ENCODE data around the gene VPS50.
"Not testable (repeated sequence)": the region's sequence is repeated elsewhere in the genome, so short reads cannot be mapped to it uniquely, and the experiment has no call there.

The VPS50 gene

GRCh38 chr7:93332172-93332571 lies 100.0 kb downstream of the VPS50 start:
- CTCF ChIA-PET, result interaction anchor here (1.0 kb wide), 1 partner anchor 15 kb away, joined by 3 read pairs; no protein-coding TSS in a partner anchor
- POLR2A ChIA-PET, result no interaction called here
- no peak for DNase-seq (ENCODE audit: extremely low spot score)
- TF ChIP-seq, protein P1, sequence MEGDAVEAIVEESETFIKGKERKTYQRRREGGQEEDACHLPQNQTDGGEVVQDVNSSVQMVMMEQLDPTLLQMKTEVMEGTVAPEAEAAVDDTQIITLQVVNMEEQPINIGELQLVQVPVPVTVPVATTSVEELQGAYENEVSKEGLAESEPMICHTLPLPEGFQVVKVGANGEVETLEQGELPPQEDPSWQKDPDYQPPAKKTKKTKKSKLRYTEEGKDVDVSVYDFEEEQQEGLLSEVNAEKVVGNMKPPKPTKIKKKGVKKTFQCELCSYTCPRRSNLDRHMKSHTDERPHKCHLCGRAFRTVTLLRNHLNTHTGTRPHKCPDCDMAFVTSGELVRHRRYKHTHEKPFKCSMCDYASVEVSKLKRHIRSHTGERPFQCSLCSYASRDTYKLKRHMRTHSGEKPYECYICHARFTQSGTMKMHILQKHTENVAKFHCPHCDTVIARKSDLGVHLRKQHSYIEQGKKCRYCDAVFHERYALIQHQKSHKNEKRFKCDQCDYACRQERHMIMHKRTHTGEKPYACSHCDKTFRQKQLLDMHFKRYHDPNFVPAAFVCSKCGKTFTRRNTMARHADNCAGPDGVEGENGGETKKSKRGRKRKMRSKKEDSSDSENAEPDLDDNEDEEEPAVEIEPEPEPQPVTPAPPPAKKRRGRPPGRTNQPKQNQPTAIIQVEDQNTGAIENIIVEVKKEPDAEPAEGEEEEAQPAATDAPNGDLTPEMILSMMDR (IDR thresholded peaks at IDR 0.05; ENCODE audit: control extremely low read depth, extremely low read depth, low read depth, missing control alignments), result no peak

GRCh38 chr7:93337052-93337451 lies 104.9 kb downstream of the VPS50 start:
- no peak for DNase-seq (ENCODE audit: extremely low spot score)
- ChIA-PET POLR2A (no interaction called here), CTCF (interaction anchor here (0.7 to 2.0 kb wide), 5 partner anchors 16 to 37 kb away, joined by 3 to 4 read pairs (median 4); no protein-coding TSS in a partner anchor)
- TF ChIP-seq, protein P1 (IDR thresholded peaks at IDR 0.05; ENCODE audit: control extremely low read depth, extremely low read depth, low read depth, missing control alignments), result no peak

GRCh38 chr7:93342178-93342577 lies 110.0 kb downstream of the VPS50 start:
- DNase-seq (ENCODE audit: extremely low spot score); CTCF ChIA-PET; POLR2A ChIA-PET: not testable (repeated sequence)

- ChIA-PET POLR2A (no interaction called here), CTCF (interaction anchor here (1.0 to 1.6 kb wide), 2 partner anchors 16 to 45 kb away, joined by 3 to 4 read pairs; no protein-coding TSS in a partner anchor)
- TF ChIP-seq, protein P1 (IDR thresholded peaks at IDR 0.05; ENCODE audit: control extremely low read depth, extremely low read depth, low read depth, missing control alignments), result no peak
- DNase-seq (ENCODE audit: extremely low spot score), result no peak
These were observed 118.2 kb downstream of the VPS50 start for GRCh38 chr7:93350338-93350737.

DNA sequence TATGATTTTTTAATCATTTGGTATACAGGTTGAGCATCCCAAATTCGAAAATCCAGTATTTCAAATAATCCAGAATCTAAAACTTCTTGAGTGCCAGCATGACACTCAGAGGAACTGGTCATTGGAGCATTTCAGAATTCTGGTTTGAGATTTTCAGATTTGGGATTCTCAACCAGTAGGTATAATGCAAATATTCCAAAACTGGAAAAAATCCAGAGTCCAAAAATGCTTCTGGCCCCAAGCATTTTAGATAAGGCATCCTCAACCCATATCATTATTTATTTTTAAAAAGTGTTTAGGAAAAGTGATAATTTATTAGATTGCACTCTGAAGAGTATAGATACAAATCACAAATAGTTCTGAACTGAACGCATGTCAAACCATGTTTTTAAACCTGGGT lies 120.7 kb downstream of the VPS50 start:
- POLR2A ChIA-PET, result no interaction called here
- CTCF ChIA-PET, result no interaction called here
- DNase-seq (ENCODE audit: extremely low spot score), result no peak
- TF ChIP-seq, protein P1 (IDR thresholded peaks at IDR 0.05; ENCODE audit: control extremely low read depth, extremely low read depth, low read depth, missing control alignments), result no peak

DNA sequence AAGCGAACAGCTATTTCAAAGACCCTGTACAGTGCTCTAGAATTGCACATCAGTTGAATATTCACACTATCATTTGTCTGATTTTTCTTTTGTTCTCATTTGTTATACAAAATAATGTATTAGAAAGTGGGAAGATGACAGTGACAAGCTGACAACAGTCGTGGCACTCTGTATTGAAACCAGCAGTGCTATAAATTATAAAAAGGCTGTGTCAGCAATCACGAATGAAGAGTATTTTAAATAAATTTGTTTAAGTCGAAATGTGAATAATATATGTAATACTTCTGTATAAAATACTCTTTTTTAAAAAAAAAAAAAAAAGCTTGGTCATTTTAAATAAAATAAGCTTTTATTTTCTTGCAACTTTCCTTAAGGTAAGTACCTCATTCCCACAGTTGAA lies 122.6 kb downstream of the VPS50 start:
- TF ChIP-seq, protein P1 (IDR thresholded peaks at IDR 0.05; ENCODE audit: control extremely low read depth, extremely low read depth, low read depth, missing control alignments), result no peak
- ChIA-PET CTCF (interaction anchor here (1.0 to 1.4 kb wide), 2 partner anchors 9 to 18 kb away, joined by 4 to 5 read pairs; no protein-coding TSS in a partner anchor), POLR2A (no interaction called here)
- DNase-seq (ENCODE audit: extremely low spot score), result no peak

GRCh38 chr7:93359520-93360198 lies 127.5 kb downstream of the VPS50 start:
- ChIA-PET POLR2A (no interaction called here), CTCF (interaction anchor here (4.1 kb wide), 1 partner anchor 15 kb away, joined by 22 read pairs; no protein-coding TSS in a partner anchor)
- no peak for DNase-seq (ENCODE audit: extremely low spot score)
- TF ChIP-seq, protein P1 (IDR thresholded peaks at IDR 0.05; ENCODE audit: control extremely low read depth, extremely low read depth, low read depth, missing control alignments), result no peak

Measured in GM10248 (cell line).